SK-N-SH (cell line): ENCODE results near the gene RAB12. TPM values are rescaled to one million over a fixed set of nuclear protein-coding genes. Genes with fewer than 3 reads are reported as not detected.

Source experiments
- CTCF ChIA-PET: fragments of 300-600, 350-600 bp; formaldehyde crosslinking; extraction: SDS; loops from one replicate; lab custom pipeline; 2021; lab: Yijun Ruan, JAX
- POLR2A ChIA-PET: fragments of 350-600 bp; sonication (Branson Sonifier 250); formaldehyde crosslinking; extraction: SDS; loops from one replicate; lab custom pipeline; 2020; ENCODE audit warnings: antibody characterized with exemption, inconsistent platforms; lab: Yijun Ruan, JAX
- DNase-seq: peaks from one replicate; pipeline ENCODE4 v3.0.0; 2012
- H2AFZ ChIP-seq: fragments of 200-600 bp; sonication (generic); 2 replicates; pipeline ENCODE4 v1.8.1; 2016; ENCODE audit warnings: antibody characterized with exemption, mild to moderate bottlenecking, low read depth
- H3F3A ChIP-seq: fragments of 200-600 bp; sonication (generic); replicated peaks from 2 replicates; pipeline ENCODE3; 2016; ENCODE audit warnings: antibody characterized with exemption, mild to moderate bottlenecking; ENCODE audit not compliant: insufficient read depth
- H3K27ac ChIP-seq, 2 experiments: fragments of 200-500 bp in 1 of 2; fragments of 200-600 bp in 1 of 2; sonication (Bioruptor generic) in 1 of 2; sonication (generic), shearing (Covaris generic) in 1 of 2; 2 replicates each; pipeline versions ENCODE4 v1.5.1 to v1.6.1; 2014 to 2016; ENCODE audit warnings: low read depth in 2 of 2, inconsistent platforms in 1 of 2, low read length in 1 of 2, mild to moderate bottlenecking in 1 of 2, mixed read lengths in 1 of 2
- H3K27me3 ChIP-seq: fragments of 200-600 bp; sonication (generic), shearing (Covaris generic); 2 replicates; pipeline ENCODE4 v1.6.1; 2016; ENCODE audit warnings: mixed run types; ENCODE audit not compliant: insufficient read depth
- H3K36me3 ChIP-seq, 2 experiments: fragments of 200-500 bp in 1 of 2; fragments of 200-600 bp in 1 of 2; sonication (Bioruptor generic) in 1 of 2; sonication (generic) in 1 of 2; replicated peaks in 1 of 2; 2 replicates each; pipeline versions ENCODE3 to v1.5.1; 2014 to 2016; ENCODE audit warnings: low read length in 1 of 2, mild to moderate bottlenecking in 1 of 2; ENCODE audit not compliant: insufficient read depth in 2 of 2, control insufficient read depth in 1 of 2
- H3K4me1 ChIP-seq, 2 experiments: fragments of 200-500 bp in 1 of 2; fragments of 200-600 bp in 1 of 2; sonication (Bioruptor generic) in 1 of 2; sonication (generic), shearing (Covaris generic) in 1 of 2; 2 replicates each; pipeline versions ENCODE4 v1.5.1 to v1.6.1; 2014 to 2016; ENCODE audit warnings: low read depth in 1 of 2, low read length in 1 of 2, mixed run types in 1 of 2; ENCODE audit not compliant: insufficient read depth in 2 of 2, control insufficient read depth in 1 of 2
- H3K4me2 ChIP-seq: fragments of 200-600 bp; sonication (generic), shearing (Covaris generic); 2 replicates; pipeline ENCODE4 v1.6.1; 2017; ENCODE audit warnings: mixed run types
- H3K4me3 ChIP-seq, 2 experiments: fragments of 200-500 bp in 1 of 2; fragments of 200-600 bp in 1 of 2; sonication (Bioruptor generic) in 1 of 2; sonication (generic), shearing (Covaris generic) in 1 of 2; 2 replicates each; pipeline versions ENCODE4 v1.5.1 to v1.8.1; 2014 to 2016; ENCODE audit warnings: low read depth in 2 of 2, inconsistent platforms in 1 of 2, low read length in 1 of 2, mild to moderate bottlenecking in 1 of 2, mixed read lengths in 1 of 2, moderate library complexity in 1 of 2
- H3K79me2 ChIP-seq: fragments of 200-600 bp; sonication (generic); 2 replicates; pipeline ENCODE4 v1.8.1; 2017; ENCODE audit warnings: mild to moderate bottlenecking; ENCODE audit not compliant: insufficient read depth
- H3K9ac ChIP-seq: fragments of 200-600 bp; sonication (generic); 2 replicates; pipeline ENCODE4 v1.6.1; 2017; ENCODE audit warnings: mixed run types
- H3K9me2 ChIP-seq: fragments of 200-600 bp; sonication (generic); 2 replicates; pipeline ENCODE4 v1.6.1; 2017; ENCODE audit warnings: mixed run types
- H3K9me3 ChIP-seq: fragments of 200-600 bp; sonication (generic); 2 replicates; pipeline ENCODE4 v1.6.1; 2017; ENCODE audit warnings: mixed run types, mild to moderate bottlenecking, moderate library complexity
- H4K20me1 ChIP-seq: fragments of 200-600 bp; sonication (generic); 2 replicates; pipeline ENCODE4 v1.6.1; 2017; ENCODE audit warnings: mild to moderate bottlenecking, mixed run types; ENCODE audit not compliant: insufficient read depth
- CTCF ChIP-seq: fragments of 200-600 bp; sonication (generic); IDR thresholded peaks from 2 replicates; pipeline ENCODE4 v1.6.1; 2017; ENCODE audit warnings: antibody characterized with exemption, mild to moderate bottlenecking, moderate library complexity
- ELF1 ChIP-seq: IDR thresholded peaks from 2 replicates; pipeline ENCODE4 v1.4.0; 2012
- EP300 ChIP-seq, 2 experiments: IDR thresholded peaks; 2 replicates each; pipeline versions ENCODE4 v1.4.0 to v1.6.1; 2012; ENCODE audit warnings: borderline replicate concordance in 1 of 2, low read depth in 1 of 2, low read length in 1 of 2
- EZH2phosphoT487 ChIP-seq: fragments of 200-600 bp; sonication (generic); IDR thresholded peaks from 2 replicates; pipeline ENCODE4 v1.6.1; 2017; ENCODE audit warnings: low read depth, mixed run types, mild to moderate bottlenecking, antibody characterized with exemption, moderate library complexity, borderline replicate concordance
- FOXJ3 ChIP-seq: sonication (generic); formaldehyde crosslinking; IDR thresholded peaks from 2 replicates; pipeline ENCODE4 v1.5.1; 2020; ENCODE audit warnings: mild to moderate bottlenecking, missing genetic modification reagents
- FOXM1 ChIP-seq: IDR thresholded peaks from 2 replicates; pipeline ENCODE4 v1.4.0; 2012; ENCODE audit warnings: low read depth, mild to moderate bottlenecking
- GATA2 ChIP-seq: sonication (generic); formaldehyde crosslinking; IDR thresholded peaks from 2 replicates; pipeline ENCODE4 v1.5.0; 2020; ENCODE audit warnings: mild to moderate bottlenecking, missing genetic modification reagents
- IRF3 ChIP-seq: fragments of 150-350 bp; IDR thresholded peaks from 2 replicates; pipeline ENCODE4 v1.6.1; 2016; ENCODE audit warnings: mild to moderate bottlenecking, low read depth, low read length
- JUND ChIP-seq: IDR thresholded peaks from 2 replicates; pipeline ENCODE4 v1.4.0; 2012
- MAX ChIP-seq: IDR thresholded peaks from 2 replicates; pipeline ENCODE4 v1.4.0; 2012; ENCODE audit warnings: low read depth
- MEF2A ChIP-seq: IDR thresholded peaks from 2 replicates; pipeline ENCODE4 v1.4.0; 2012; ENCODE audit warnings: low read depth, borderline replicate concordance
- MXI1 ChIP-seq: IDR thresholded peaks from 2 replicates; pipeline ENCODE4 v1.6.1; 2012; ENCODE audit warnings: mild to moderate bottlenecking, low read depth, low read length, improper control_type of control experiment
- NFIC ChIP-seq: IDR thresholded peaks from 2 replicates; pipeline ENCODE4 v1.4.0; 2012; ENCODE audit warnings: borderline replicate concordance
- NRF1 ChIP-seq: IDR thresholded peaks from 2 replicates; pipeline ENCODE4 v1.6.1; 2012; ENCODE audit warnings: low read depth, mild to moderate bottlenecking, low read length
- POLR2AphosphoS5 ChIP-seq: IDR thresholded peaks from 2 replicates; pipeline ENCODE4 v1.6.1; 2012; ENCODE audit warnings: low read depth, low read length
- RAD21 ChIP-seq: IDR thresholded peaks from 2 replicates; pipeline ENCODE4 v1.6.1; 2012; ENCODE audit warnings: mild to moderate bottlenecking, low read length
- RCOR1 ChIP-seq: fragments of 150-350 bp; IDR thresholded peaks from 2 replicates; pipeline ENCODE4 v1.6.1; 2017; ENCODE audit warnings: antibody characterized with exemption, low read length
- RFX5 ChIP-seq: IDR thresholded peaks from 2 replicates; pipeline ENCODE4 v1.6.1; 2012; ENCODE audit warnings: mild to moderate bottlenecking, improper control_type of control experiment, low read length
- SMC3 ChIP-seq: IDR thresholded peaks from 2 replicates; pipeline ENCODE4 v1.6.1; 2012; ENCODE audit warnings: low read depth, low read length, improper control_type of control experiment
- TAF1 ChIP-seq: IDR thresholded peaks from 2 replicates; pipeline ENCODE4 v1.6.1; 2012; ENCODE audit warnings: low read depth, mild to moderate bottlenecking, low read length, moderate library complexity, borderline replicate concordance
- TCF12 ChIP-seq: IDR thresholded peaks from 2 replicates; pipeline ENCODE4 v1.4.0; 2012
- TEAD4 ChIP-seq: IDR thresholded peaks from 2 replicates; pipeline ENCODE4 v1.4.0; 2012; ENCODE audit warnings: mild to moderate bottlenecking, borderline replicate concordance; ENCODE audit not compliant: insufficient read depth
- USF1 ChIP-seq: IDR thresholded peaks from 2 replicates; pipeline ENCODE4 v1.4.0; 2012; ENCODE audit warnings: low read depth, borderline replicate concordance
- USF2 ChIP-seq: fragments of 150-350 bp; IDR thresholded peaks from 2 replicates; pipeline ENCODE4 v1.6.1; 2017; ENCODE audit warnings: antibody characterized with exemption, low read length, low read depth, borderline replicate concordance
- YY1 ChIP-seq: IDR thresholded peaks from 2 replicates; pipeline ENCODE4 v1.4.0; 2012; ENCODE audit warnings: low read depth, mild to moderate bottlenecking
- ZBTB33 ChIP-seq: IDR thresholded peaks from 2 replicates; pipeline ENCODE4 v1.4.0; 2012; ENCODE audit warnings: low read depth, borderline replicate concordance
- WGBS: methylation state at CpG from one replicate; pipeline ENCODE4 v1.1.6; 2017; ENCODE audit warnings: low lambda C conversion rate; 5-methylcytosine and 5-hydroxymethylcytosine counted together
- polyA plus RNA-seq, 3 experiments: library from polyadenylated mRNA; depleted of rRNA; stranded (reverse); fragments of >200 nt; gene quantifications; 2 replicates each; pipeline ENCODE4 v1.2.3, GENCODE V29; 2012

The RAB12 gene
- polyA plus RNA-seq, 1 of the 3 experiments (the other 2 are of a cell fraction) = 11.0 TPM

- H3K4me1 ChIP-seq = peaks cover 25 to 38% of the 10 kb centered on the region in 2 experiments
- peaks cover 98% of the 10 kb centered on the region for H3K79me2 ChIP-seq
- WGBS = 3% methylated on average over 4 of the region's 4 CpGs
- H3K27me3 ChIP-seq = no peaks in the 10 kb centered on the region
- peak; percentile 69 for DNase-seq
- peak overlapping the region; percentile 6 to 13; a peak in 2 of 4 replicates for H3K4me3 ChIP-seq
- H3K9ac ChIP-seq = peak overlapping the region; percentile 14; the same call in 1 of the 2 replicates
- H2AFZ ChIP-seq = no peak overlapping the region
- ChIA-PET POLR2A (no interaction called here), CTCF (interaction anchor here (1.0 to 1.4 kb wide), 3 partner anchors 10 to 367 kb away, joined by 3 to 6 read pairs (median 5); no protein-coding TSS in a partner anchor)
- no peaks in the 10 kb centered on the region for H3K9me2 ChIP-seq
- H3K36me3 ChIP-seq = peaks cover 5 to 8% of the 10 kb centered on the region in 2 experiments
- peaks cover 90% of the 10 kb centered on the region for H4K20me1 ChIP-seq
- no peaks in the 10 kb centered on the region for H3K9me3 ChIP-seq
- peaks cover 21% of the 10 kb centered on the region for H3F3A ChIP-seq
- H3K4me2 ChIP-seq = peak overlapping the region; percentile 71; the same call in 1 of the 2 replicates
- H3K27ac ChIP-seq = peak overlapping the region; percentile 84 to 86
- TF ChIP-seq RAD21 (no peak), ZBTB33 (no peak), TCF12 (peak; percentile 72), MXI1 (peak; percentile 49; the same call in 1 of the 2 replicates), NRF1 (no peak), USF1 (no peak), FOXJ3 (CRISPR knock-in tag) (no peak), EZH2phosphoT487 (no peak), FOXM1 (no peak), TAF1 (no peak), CTCF (no peak), USF2 (no peak), YY1 (no peak), POLR2AphosphoS5 (no peak), ELF1 (no peak), IRF3 (no peak), MAX (0 out of 2 replicates have a peak, but pooled peaks have one; percentile 41), GATA2 (CRISPR knock-in tag) (no peak; the same call in none of the 2 replicates), RFX5 (no peak), TEAD4 (no peak), EP300 (IDR thresholded peaks at IDR 0.05; ENCODE audit: borderline replicate concordance in 1 of 2, low read depth in 1 of 2, low read length in 1 of 2) (no peak; a peak in 1 of 4 replicates), NFIC (peak; percentile 60), JUND (peak; percentile 73), MEF2A (no peak; the same call in 1 of the 2 replicates), RCOR1 (no peak), SMC3 (no peak)
Observed at GRCh38 chr18:8615397-8616027, 6.3 kb downstream of the RAB12 start.
